GM20000 (cell line): ENCODE results near the gene TRIM28.

Source experiments
- DNase-seq: peaks from one replicate; pipeline ENCODE4 v3.0.0; 2012; ENCODE audit warnings: low spot score
- TF ChIP-seq, protein P1 (sequence below): IDR thresholded peaks from 2 replicates; pipeline ENCODE4 v1.5.1; 2012; ENCODE audit warnings: mild to moderate bottlenecking, control low read depth; ENCODE audit errors: extremely low read depth, missing control alignments

Gene TRIM28

DNA sequence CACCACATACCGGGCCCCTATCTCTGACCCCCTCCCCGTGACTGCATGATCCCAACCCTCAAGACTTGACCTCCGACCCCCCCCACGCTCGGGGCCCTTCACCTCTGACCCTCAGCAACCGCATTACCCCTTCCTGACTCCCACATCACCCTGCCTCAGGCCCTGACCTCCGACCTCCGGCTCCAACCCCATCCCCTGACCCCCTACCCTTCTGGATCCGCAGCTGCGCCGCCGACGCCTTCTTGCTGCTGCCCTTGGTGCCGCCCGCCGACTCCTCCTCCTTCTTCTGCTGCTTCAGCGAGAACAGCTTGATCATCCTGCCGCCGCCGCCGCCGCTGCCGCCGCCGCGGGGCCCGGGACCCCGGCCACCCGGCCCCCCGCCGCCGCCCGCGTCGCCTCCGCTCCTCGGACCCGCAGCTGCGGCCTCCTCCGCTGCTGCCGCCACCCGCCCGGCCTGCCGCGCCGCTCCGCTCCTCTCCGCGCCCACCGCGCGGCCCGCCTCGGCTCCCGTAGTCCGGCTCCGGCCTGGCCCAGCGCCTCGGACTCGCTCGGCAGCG lies 14.3 kb downstream of the TRIM28 start, which contains the start of gene UBE2M:
UBE2M (minus strand) TSS at position 546 of the 557 bp plus-strand sequence; CDS start at position 316, 230 bp downstream.
- DNase-seq, result no peak
- TF ChIP-seq, protein P1, sequence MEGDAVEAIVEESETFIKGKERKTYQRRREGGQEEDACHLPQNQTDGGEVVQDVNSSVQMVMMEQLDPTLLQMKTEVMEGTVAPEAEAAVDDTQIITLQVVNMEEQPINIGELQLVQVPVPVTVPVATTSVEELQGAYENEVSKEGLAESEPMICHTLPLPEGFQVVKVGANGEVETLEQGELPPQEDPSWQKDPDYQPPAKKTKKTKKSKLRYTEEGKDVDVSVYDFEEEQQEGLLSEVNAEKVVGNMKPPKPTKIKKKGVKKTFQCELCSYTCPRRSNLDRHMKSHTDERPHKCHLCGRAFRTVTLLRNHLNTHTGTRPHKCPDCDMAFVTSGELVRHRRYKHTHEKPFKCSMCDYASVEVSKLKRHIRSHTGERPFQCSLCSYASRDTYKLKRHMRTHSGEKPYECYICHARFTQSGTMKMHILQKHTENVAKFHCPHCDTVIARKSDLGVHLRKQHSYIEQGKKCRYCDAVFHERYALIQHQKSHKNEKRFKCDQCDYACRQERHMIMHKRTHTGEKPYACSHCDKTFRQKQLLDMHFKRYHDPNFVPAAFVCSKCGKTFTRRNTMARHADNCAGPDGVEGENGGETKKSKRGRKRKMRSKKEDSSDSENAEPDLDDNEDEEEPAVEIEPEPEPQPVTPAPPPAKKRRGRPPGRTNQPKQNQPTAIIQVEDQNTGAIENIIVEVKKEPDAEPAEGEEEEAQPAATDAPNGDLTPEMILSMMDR, result no peak

DNA sequence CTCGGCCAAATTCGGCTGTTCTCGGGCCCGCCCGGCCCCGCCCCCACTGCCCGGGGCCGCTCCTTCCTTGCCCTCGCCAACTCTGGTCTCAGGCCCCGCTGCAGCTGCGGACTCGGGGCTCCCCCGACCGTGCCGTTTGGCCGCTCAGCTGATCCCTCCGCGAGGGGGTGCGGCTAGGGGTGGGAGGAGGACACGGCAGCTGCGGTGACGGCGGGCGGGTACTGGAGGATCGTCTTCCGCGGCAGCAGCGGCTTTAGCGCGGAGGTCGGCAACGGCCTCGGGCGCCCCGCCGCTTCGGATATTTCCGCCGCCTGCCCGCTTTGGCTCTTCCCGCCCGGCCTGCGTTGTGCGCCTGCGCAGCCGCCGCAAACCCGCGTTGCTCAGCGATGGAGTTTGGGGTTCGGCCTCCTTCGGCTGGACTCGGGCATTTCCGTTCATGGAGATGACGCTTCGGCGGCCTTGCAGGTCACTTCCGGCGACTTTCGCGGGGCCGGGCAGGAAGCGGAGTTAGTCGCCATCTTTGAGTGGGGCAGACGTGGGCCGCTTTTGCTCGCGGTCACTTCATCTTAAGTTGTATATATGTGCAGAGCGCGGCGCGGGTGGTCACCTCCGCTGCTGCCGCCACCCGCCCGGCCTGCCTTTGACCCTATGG lies 14.9 kb downstream of the TRIM28 start:
- peak; percentile 97 for DNase-seq
- TF ChIP-seq, protein P1, result no peak

DNA sequence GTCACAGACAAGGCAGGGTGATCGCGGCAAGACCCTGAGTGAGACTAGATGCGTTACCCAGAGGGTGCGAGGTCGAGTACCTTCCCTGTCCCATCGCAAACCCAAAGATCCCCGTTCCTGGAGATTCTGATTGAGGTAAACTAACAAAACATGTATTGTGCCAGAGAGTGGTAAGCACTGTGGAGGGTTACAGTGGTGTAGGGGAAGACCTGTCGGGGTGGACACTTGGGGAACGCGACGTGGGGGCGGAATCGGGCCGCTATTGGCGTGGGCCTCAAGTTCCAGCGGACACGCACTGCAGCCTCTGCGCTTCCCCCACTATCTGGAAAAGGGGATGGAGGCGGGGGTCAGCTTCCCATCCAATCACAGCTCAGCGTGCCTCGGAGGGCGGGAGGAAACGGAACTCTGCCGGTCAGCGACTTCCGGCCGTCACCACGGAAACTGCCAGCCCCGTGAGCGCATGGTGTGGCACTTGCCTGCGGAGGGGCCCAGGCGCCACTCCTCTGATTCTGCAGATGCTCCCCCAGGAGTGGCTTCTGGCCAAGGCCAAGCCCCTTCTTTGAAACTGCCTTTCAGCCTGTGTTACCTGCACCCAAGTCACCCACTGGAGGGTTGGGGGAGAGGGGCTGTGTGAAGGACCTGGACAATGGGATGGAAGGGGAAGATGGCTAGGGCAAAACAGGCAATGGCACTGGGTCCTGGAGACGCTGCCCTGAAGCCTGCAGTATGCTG lies 15.6 kb downstream of the TRIM28 start:
- TF ChIP-seq, protein P1, result no peak
- peak; percentile 91 for DNase-seq

DNA sequence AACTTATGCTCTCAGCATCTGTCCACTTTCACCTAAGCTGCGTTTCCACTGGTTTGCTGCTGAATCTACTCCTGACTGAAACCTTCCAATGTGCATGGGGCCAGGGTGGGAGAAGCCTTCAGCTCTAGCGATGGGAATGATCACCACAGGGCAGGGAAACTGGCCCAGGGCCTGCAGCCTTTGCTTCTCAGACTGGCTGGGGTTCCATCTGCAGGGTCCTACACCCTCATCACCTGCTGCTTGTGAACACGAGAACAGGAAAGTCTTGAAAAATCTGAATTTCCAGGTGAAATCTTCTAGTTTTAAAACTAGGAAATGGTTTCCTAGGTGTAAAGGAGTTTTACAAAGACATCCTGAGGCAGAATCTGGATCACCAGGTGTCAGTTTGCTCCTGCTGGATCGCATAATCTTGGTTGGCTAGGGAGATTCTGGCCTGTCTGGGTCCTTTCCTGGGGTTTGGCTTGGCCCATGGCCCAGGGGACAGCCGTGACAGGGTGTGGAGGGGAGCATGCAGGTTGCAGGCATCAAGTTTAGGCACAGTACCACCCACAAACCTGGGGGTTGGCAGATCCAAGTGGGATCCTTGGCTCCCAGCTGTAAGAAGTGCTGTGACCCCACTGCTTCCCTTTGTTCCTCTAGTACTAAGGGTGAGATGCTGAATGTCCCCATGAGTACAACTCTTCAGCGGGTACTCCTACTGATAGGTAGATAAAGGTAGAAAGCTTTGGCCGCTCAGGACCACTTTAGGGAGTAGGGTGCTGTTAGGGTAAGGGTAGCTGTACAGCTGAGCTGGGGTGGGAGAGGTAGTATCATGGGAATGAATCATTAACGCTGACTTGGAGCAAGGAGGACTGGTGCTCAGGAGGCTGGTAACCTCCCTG lies 16.4 kb downstream of the TRIM28 start:
- no peak for DNase-seq
- TF ChIP-seq, protein P1, result no peak

DNA sequence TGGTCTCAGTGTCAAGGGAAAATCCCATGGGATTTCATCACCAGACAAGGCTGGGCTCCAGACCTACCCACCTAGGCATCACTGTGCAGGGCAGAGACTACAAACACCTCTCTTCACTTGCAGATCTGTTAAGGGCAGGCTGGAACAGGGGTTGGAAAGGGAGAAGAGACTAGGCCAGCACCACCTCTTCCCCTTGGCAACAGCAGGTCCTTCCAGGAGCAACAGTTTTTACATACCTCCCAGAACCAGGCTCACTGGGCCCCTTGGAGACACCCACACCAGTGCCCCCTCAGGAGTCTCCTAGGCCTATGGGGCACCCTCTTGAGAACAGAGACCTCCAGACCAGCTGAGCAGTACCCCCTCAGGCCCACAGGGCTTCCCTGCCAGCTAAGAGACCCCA lies 17.1 kb downstream of the TRIM28 start:
- DNase-seq, result no peak
- TF ChIP-seq, protein P1, result no peak

DNA sequence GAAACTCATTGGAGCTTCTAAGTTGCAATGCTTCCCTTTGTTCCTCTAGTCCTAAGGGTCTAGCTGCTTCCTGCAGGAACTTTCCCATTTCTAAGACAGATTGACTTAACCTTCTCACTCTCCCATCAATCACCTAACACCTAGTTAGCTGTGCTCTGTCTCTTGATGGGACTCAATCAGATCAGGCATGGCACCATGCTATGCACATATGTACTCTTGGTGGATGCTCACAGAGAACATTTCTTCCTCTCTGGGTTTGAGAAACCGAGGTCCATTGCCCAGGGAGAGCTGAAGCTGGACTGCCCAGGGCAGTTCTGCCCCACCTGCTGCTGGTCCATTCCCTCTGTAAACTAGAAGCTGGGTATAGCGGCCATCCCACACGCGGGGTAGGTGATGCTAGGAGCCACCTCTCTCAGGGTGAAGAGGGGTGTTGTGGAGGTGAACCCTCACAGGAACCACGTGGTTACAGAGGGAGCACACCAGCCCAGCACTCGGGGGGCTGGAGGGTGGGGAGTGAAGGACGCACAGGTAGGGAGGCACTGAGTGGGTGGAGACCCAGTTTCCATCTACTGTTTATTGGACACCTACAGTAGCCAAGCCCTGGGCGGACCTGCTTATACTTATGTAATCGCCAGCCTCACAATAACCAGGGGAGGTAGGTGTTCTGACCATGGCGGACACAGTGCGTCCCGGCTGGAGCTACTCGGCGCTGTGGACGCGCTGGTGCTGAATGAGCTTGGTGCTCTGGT lies 17.7 kb downstream of the TRIM28 start:
- TF ChIP-seq, protein P1, result no peak
- no peak for DNase-seq
